HCT116 (cell line): ENCODE measurements around the gene ELK4. TPM values are rescaled to one million over a fixed set of nuclear protein-coding genes. Genes with fewer than 3 reads are reported as not detected.
A peak's percentile ranks its signal among the peaks of the same experiment; 100 is the strongest.

ENCODE experiments used
- ATAC-seq: fragments of 200-7000 bp; cut with Tn5 transposase; 2 replicates; pipeline ENCODE4 v1.9.1; 2020; ENCODE audit warnings: mild to moderate bottlenecking, moderate library complexity
- BruUV-seq: library from RNA; stranded (reverse); fragments of 400-500 nt; replicated peaks from 2 replicates; lab custom pipeline; 2021; lab: Mats Ljungman, UMichigan
- CTCF ChIA-PET: fragments of 300-600 bp; sonication (Branson Sonifier 250); formaldehyde crosslinking; loops from one replicate; lab custom pipeline; 2021; ENCODE audit warnings: antibody characterized with exemption; lab: Charles Lee
- POLR2A ChIA-PET: fragments of 300-600, 350-600 bp; sonication (Branson Sonifier 250); formaldehyde crosslinking; loops from one replicate; lab custom pipeline; 2021; ENCODE audit warnings: antibody characterized with exemption; lab: Charles Lee
- RAD21 ChIA-PET, 2 experiments: fragments of 300-600 bp; sonication (Branson Sonifier 250); formaldehyde crosslinking; loops; one replicate each; lab custom pipeline; 2023; ENCODE audit warnings: low total read pairs in 2 of 2; ENCODE audit not compliant: uncharacterized antibody in 2 of 2, unreplicated experiment in 2 of 2, low non-redundant PET in 1 of 2; lab: Charles Lee
- DNase-seq: peaks from one replicate; pipeline ENCODE4 v3.0.0-alpha.2; 2010; ENCODE audit warnings: low read depth, low spot score
- H2AFZ ChIP-seq: fragments of 200-600 bp; shearing (Covaris generic), sonication (generic); 2 replicates; pipeline ENCODE4 v1.6.1; 2017; ENCODE audit warnings: low read depth, mixed run types, mixed read lengths, antibody characterized with exemption, low read length; ENCODE audit not compliant: poor library complexity, severe bottlenecking
- H3K27ac ChIP-seq: 2 replicates; pipeline ENCODE4 v1.5.1; 2012; ENCODE audit warnings: low read depth, low read length
- H3K27me3 ChIP-seq: fragments of 200-600 bp; sonication (generic); 2 replicates; pipeline ENCODE4 v1.6.1; 2016; ENCODE audit warnings: mixed run types, low read length, mixed read lengths; ENCODE audit not compliant: insufficient read depth
- H3K36me3 ChIP-seq, 2 experiments: fragments of 200-500 bp in 1 of 2; fragments of 200-600 bp in 1 of 2; sonication (Bioruptor generic) in 1 of 2; sonication (generic) in 1 of 2; 2 replicates each; pipeline versions ENCODE4 v1.5.1 to v1.6.1; 2014 to 2016; ENCODE audit warnings: low read length in 2 of 2, inconsistent platforms in 1 of 2, mixed read lengths in 1 of 2, mixed run types in 1 of 2; ENCODE audit not compliant: insufficient read depth in 2 of 2, control insufficient read depth in 1 of 2
- H3K4me1 ChIP-seq, 2 experiments: fragments of 200-600 bp in 1 of 2; sonication (generic) in 1 of 2; 2 replicates each; pipeline versions ENCODE4 v1.5.1 to v1.6.1; 2012 to 2017; ENCODE audit warnings: low read length in 2 of 2, inconsistent platforms in 1 of 2, mild to moderate bottlenecking in 1 of 2, mixed read lengths in 1 of 2, mixed run types in 1 of 2, moderate library complexity in 1 of 2; ENCODE audit not compliant: insufficient read depth in 2 of 2, control insufficient read depth in 1 of 2
- H3K4me2 ChIP-seq: fragments of 200-600 bp; sonication (generic); 2 replicates; pipeline ENCODE4 v1.6.1; 2017; ENCODE audit warnings: mixed run types, low read length, mixed read lengths
- H3K4me3 ChIP-seq, 2 experiments: fragments of 200-600 bp in 1 of 2; sonication (generic) in 1 of 2; replicated peaks in 1 of 2; 2 replicates each; pipeline ENCODE4 v1.5.1; 2011 to 2016; ENCODE audit warnings: low read length in 2 of 2, control low read depth in 1 of 2, low read depth in 1 of 2, mild to moderate bottlenecking in 1 of 2, mixed read lengths in 1 of 2, mixed run types in 1 of 2
- H3K79me2 ChIP-seq: fragments of 200-600 bp; sonication (generic); 2 replicates; pipeline ENCODE4 v1.6.1; 2017; ENCODE audit warnings: mild to moderate bottlenecking, mixed run types, low read length, moderate library complexity, mixed read lengths; ENCODE audit not compliant: insufficient read depth
- H3K9ac ChIP-seq: fragments of 200-600 bp; sonication (generic); 2 replicates; pipeline ENCODE4 v1.6.1; 2016; ENCODE audit warnings: low read length, mixed read lengths
- H3K9me2 ChIP-seq: fragments of 200-600 bp; sonication (generic), shearing (Covaris generic); 2 replicates; pipeline ENCODE4 v1.6.1; 2017; ENCODE audit warnings: mixed run types, mild to moderate bottlenecking, moderate library complexity; ENCODE audit not compliant: insufficient read depth
- H3K9me3 ChIP-seq, 2 experiments: fragments of 200-500 bp in 1 of 2; fragments of 200-600 bp in 1 of 2; sonication (Bioruptor generic) in 1 of 2; sonication (generic) in 1 of 2; 2 replicates each; pipeline ENCODE4 v1.6.1; 2014 to 2017; ENCODE audit warnings: low read length in 2 of 2, mixed read lengths in 2 of 2, inconsistent platforms in 1 of 2, low read depth in 1 of 2, mild to moderate bottlenecking in 1 of 2, mixed run types in 1 of 2, moderate library complexity in 1 of 2; ENCODE audit not compliant: control insufficient read depth in 1 of 2, insufficient read depth in 1 of 2
- H4K20me1 ChIP-seq: fragments of 200-600 bp; sonication (generic), shearing (Covaris generic); 2 replicates; pipeline ENCODE4 v1.6.1; 2017; ENCODE audit warnings: mixed run types, mild to moderate bottlenecking, moderate library complexity; ENCODE audit not compliant: insufficient read depth
- ELF1 ChIP-seq: IDR thresholded peaks from 2 replicates; pipeline ENCODE4 v1.6.1; 2012; ENCODE audit warnings: low read depth, borderline replicate concordance
- FOSL1 ChIP-seq: IDR thresholded peaks from 2 replicates; pipeline ENCODE4 v1.6.1; 2012; ENCODE audit warnings: low read depth
- JUND ChIP-seq: IDR thresholded peaks from 2 replicates; pipeline ENCODE4 v1.6.1; 2012
- RAD21 ChIP-seq: IDR thresholded peaks from 2 replicates; pipeline ENCODE4 v1.6.1; 2012; ENCODE audit warnings: low read depth, mild to moderate bottlenecking
- SP1 ChIP-seq: IDR thresholded peaks from 2 replicates; pipeline ENCODE4 v1.6.1; 2012; ENCODE audit warnings: low read depth
- SRF ChIP-seq: IDR thresholded peaks from 2 replicates; pipeline ENCODE4 v1.6.1; 2012; ENCODE audit warnings: low read depth
- ZBTB33 ChIP-seq: IDR thresholded peaks from 2 replicates; pipeline ENCODE4 v1.6.1; 2011; ENCODE audit warnings: mild to moderate bottlenecking, low read length, moderate library complexity; ENCODE audit not compliant: insufficient replicate concordance; ENCODE audit errors: extremely low read depth
- ZFX ChIP-seq: fragments of 450-650 bp; IDR thresholded peaks from 2 replicates; pipeline ENCODE4 v1.6.1; 2017
- intact Hi-C: fragments of 100-400 bp; cut with micrococcal nuclease; formaldehyde crosslinking; loops from 2 replicates; pipeline ENCODE4 v1.10.0; 2022
- total RNA-seq: library from RNA; stranded (reverse); gene quantifications from one replicate; pipeline ENCODE4 v1.2.1, GENCODE V29; 2021; ENCODE audit not compliant: unreplicated experiment

The ELK4 gene
- total RNA-seq, 1 experiment from 2014 or later = 46.2 TPM

- H2AFZ ChIP-seq = no peak overlapping the region
- no peak for ATAC-seq
- H3K27ac ChIP-seq = no peak overlapping the region
- H3K36me3 ChIP-seq = no peaks in the 10 kb centered on the region
- no peaks in the 10 kb centered on the region for H3K27me3 ChIP-seq
- peaks cover 13% of the 10 kb centered on the region; the same call in 1 of the 2 replicates for H3K79me2 ChIP-seq
- H3K9ac ChIP-seq = no peak overlapping the region
- RAD21 ChIA-PET = no interaction called here
- no peak for TF ChIP-seq JUND
- no peak for TF ChIP-seq RAD21
- no peak for TF ChIP-seq ELF1
- TF ChIP-seq, all 23 proteins: peak for 0
- Histone ChIP-seq H3K4me1 (peaks cover 37 to 76% of the 10 kb centered on the region in 2 experiments), H3K9me3 (no peaks in the 10 kb centered on the region), H3K9me2 (no peaks in the 10 kb centered on the region), H4K20me1 (no peaks in the 10 kb centered on the region), H3K4me3 (no peak overlapping the region), H3K4me2 (peak overlapping the region; percentile 81; the same call in 1 of the 2 replicates)
- intact Hi-C loops = no loop called here
- BruUV-seq = no TSS peak
- POLR2A ChIA-PET = interaction anchor here (1.0 kb wide), 1 partner anchor 14 kb away, joined by 3 read pairs; the partner anchor contains the start of gene SLC45A3
- CTCF ChIA-PET = interaction anchor here (1.0 to 4.8 kb wide), 3 partner anchors 8 to 45 kb away, joined by 5 to 39 read pairs (median 7); no protein-coding TSS in a partner anchor
- no peak for DNase-seq
Observed at GRCh38 chr1:205666372-205667166, 34.8 kb upstream of the ELK4 start.

GRCh38 chr1:205665201-205666045 lies 33.6 kb upstream of the ELK4 start:
- Histone ChIP-seq H2AFZ (no peak overlapping the region), H3K9ac (peak overlapping the region; percentile 52)
- RAD21 ChIA-PET = no interaction called here
- CTCF ChIA-PET = interaction anchor here (1.0 to 2.5 kb wide), 4 partner anchors 8 to 312 kb away, joined by 3 to 9 read pairs (median 6); no protein-coding TSS in a partner anchor
- TF ChIP-seq SRF (no peak), SP1 (no peak), FOSL1 (no peak), ZBTB33 (no peak), ZFX (0 out of 2 replicates have a peak, but pooled peaks have one; percentile 12)
- TF ChIP-seq, all 23 proteins: peak for 1
- peak overlapping the region; percentile 81 for H3K4me2 ChIP-seq
- BruUV-seq = no TSS peak
- H3K9me2 ChIP-seq = no peaks in the 10 kb centered on the region
- POLR2A ChIA-PET = no interaction called here
- intact Hi-C loops = no loop called here
- peaks cover 31 to 65% of the 10 kb centered on the region in 2 experiments for H3K4me1 ChIP-seq
- H3K27ac ChIP-seq = peak overlapping the region; percentile 76
- no peaks in the 10 kb centered on the region for H3K36me3 ChIP-seq
- no peaks in the 10 kb centered on the region for H4K20me1 ChIP-seq
- no peak for DNase-seq
- no peaks in the 10 kb centered on the region for H3K9me3 ChIP-seq
- peaks cover 6% of the 10 kb centered on the region; the same call in 1 of the 2 replicates for H3K79me2 ChIP-seq
- no peak for ATAC-seq
- no peaks in the 10 kb centered on the region for H3K27me3 ChIP-seq
- H3K4me3 ChIP-seq = peak overlapping the region in 1 of 2 experiments; percentile 49; a peak in 2 of 4 replicates
